Inferior parietal cortex (tissue), 1 donor: ENCODE measurements around the gene ARSD.
"Not testable (repeated sequence)": the region's sequence is repeated elsewhere in the genome, so short reads cannot be mapped to it uniquely, and the experiment has no call there.

ENCODE experiments used
- DNase-seq: peaks from one replicate; pipeline ENCODE4 v3.0.0-alpha.2; 2016; ENCODE audit errors: extremely low spot score

Gene ARSD

DNA sequence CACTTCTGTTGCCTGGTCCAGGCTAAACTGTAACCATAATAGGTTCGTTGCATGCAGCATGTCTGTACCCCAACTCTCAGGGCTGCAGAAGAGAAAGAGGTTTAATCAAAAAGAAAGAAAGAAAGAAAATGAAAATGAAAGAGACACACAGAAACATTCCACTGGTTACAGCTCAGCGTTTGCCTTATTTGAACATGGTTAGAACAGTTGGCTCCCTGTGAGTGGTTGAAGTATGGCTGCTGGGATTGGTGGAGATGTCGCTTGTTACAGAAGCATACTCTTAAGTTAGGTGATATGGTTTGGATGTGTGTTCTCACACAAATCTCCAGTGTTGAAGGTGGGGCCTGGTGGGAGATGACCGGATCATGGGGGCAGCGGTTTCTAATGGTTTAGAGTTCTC, 36.3 kb downstream of the ARSD start:
- DNase-seq = no peak

DNA sequence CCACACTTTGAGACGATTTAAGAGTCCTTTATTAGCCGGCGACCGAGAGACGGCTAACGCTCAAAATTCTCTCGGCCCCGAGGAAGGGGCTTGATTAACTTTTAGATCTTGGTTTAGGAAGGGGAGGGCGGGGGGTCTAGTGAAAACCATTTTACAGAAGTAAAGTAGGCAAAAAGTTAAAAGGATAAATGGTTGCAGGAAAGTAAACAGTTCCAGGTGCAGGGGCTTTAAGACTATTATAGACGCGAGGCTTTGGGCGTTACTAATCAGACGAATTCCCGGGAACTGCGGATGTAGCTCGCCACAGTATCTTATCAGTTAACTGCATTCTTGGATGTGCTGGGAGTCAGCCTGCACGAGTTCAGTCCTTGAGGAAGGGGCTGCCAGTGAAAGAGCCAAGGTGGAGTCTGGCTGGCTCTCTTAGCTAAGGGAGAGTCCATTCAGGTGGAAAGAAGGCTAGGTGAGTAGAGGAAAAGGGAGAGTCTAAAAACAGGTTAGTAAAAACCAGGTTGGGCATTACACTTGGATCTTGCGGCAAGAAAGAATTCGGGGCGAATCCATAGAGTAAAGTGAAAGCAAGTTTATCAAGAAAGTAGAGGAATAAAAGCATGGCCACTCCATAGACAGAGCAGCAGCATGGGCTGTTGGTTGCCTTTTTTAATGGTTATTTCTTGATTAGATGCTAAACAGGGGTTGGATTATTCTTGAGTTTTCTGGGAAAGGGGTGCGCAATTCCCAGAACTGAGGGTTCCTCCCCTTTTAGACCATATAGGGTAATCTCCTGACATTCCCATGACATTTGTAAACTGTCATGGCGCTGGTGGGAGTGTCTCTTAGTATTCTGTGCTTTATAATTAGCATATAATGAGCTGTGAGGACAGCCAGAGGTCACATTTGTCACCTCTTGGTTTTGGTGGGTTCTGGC, 38.3 kb downstream of the ARSD start:
- DNase-seq = not testable (repeated sequence)

DNA sequence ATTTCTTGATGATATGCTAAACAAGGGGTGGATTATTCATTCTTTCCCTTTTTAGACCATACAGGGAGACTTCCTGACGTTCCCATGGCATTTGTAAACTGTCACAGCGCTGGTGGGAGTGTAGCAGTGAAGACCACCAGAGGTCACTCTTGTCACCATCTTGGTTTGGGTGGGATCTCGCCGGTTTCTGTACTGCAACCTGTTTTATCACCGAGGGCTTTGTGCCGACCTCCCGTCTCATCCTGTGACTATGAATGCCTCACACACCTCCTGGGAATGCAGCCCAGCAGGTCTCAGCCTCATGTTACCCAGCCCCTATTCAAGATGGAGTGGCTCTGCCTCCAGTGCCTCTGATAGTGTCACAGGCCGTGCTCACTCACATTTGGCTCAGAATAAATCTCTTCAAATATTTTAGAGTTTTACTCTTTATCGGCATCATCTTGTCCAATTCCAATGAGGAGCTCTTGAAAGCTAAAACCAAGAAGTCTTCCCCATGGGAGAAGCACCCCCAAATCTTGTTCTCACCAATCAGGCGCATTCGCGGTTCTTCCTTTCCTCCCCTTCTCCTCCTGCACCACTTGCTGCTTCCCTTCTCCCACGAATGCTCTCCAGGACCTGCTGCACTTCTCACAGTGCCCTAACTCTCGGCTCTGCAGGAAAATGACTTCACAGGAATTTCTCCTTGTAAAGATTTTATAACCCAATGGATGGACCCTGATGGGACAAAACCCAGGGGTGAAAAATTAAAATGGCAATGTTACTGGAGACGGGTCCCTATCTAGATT, 39.2 kb downstream of the ARSD start:
- DNase-seq = not testable (repeated sequence)

GRCh38 chrX:2889045-2889605, 40.0 kb downstream of the ARSD start:
- DNase-seq = no peak

DNA sequence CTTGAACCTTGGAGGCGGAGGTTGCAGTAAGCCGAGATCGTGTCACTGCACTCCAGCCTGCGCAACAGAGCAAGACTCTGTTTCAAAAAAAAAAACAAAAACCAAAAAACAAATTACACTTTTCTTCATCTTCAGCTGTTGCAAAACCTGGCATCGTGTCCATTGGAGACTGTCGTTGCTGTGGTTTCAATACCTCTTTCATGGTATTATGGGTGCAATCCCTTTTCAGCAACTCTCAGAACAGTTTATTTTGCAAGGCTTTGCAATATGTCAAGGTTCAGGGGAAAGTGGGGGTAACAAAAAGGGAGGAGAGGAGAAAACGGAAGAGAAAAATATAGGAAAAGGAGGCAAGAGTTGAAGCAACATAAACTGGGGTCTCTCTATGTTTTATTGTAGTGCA, 40.8 kb downstream of the ARSD start:
- no peak for DNase-seq

DNA sequence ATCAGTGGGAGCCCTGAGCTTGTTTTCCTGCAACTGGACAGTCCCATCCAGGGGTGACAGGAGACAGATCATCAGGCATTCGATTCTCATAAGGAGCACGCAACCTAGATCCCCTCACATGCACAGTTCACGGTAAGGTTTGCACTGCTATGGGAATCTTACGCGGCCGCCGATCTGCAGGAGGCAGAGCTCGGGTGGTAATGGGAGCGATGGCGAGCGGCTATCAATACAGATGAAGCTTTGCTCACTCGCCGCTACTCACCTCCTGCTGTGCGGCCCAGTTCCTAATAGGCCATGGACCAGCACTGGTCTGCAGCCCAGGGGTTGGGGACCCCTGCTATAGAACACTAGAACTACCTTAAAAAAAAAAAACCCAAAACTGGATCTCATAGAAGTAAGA, 45.4 kb downstream of the ARSD start:
- no peak for DNase-seq

DNA sequence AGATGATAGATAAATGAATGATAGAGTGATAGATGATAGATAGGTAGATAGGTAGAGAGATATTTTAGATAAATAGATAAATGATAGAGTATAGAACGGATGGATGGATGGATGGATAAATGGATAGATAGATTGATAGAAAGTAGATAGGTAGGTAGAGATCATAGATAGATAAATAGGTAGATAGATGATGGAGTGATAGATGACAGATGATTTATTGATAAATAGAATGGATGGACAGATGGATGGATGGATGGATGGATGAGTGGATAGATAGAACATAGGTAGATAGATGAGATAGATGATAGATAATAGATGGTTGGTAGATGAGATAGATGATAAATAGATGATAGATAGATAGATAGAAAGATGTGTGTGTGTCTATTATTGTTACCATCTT, 49.5 kb downstream of the ARSD start:
- no peak for DNase-seq

DNA sequence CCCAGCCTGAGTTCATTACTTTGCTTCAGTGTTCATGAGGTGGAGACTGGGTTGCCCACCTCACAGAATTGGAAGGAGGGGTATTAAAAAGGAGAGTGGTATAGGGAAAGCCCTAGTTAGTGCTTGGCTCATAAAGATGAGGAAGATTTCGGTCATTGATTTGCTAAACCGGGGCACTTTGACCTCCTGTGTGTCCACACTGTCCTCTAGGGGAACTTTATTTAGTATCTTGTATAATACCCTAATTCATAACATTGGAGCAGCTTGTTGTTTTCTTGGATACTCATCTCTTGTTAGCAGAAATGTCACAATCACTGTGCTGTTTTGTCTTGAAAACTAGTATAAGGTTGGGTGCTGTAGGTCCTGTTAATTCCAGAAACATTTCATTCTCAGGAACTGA, 50.6 kb downstream of the ARSD start:
- DNase-seq = no peak

- no peak for DNase-seq
These were observed 53.2 kb downstream of the ARSD start for GRCh38 chrX:2875798-2876399.

GRCh38 chrX:2875136-2875481, 54.0 kb downstream of the ARSD start:
- no peak for DNase-seq

DNA sequence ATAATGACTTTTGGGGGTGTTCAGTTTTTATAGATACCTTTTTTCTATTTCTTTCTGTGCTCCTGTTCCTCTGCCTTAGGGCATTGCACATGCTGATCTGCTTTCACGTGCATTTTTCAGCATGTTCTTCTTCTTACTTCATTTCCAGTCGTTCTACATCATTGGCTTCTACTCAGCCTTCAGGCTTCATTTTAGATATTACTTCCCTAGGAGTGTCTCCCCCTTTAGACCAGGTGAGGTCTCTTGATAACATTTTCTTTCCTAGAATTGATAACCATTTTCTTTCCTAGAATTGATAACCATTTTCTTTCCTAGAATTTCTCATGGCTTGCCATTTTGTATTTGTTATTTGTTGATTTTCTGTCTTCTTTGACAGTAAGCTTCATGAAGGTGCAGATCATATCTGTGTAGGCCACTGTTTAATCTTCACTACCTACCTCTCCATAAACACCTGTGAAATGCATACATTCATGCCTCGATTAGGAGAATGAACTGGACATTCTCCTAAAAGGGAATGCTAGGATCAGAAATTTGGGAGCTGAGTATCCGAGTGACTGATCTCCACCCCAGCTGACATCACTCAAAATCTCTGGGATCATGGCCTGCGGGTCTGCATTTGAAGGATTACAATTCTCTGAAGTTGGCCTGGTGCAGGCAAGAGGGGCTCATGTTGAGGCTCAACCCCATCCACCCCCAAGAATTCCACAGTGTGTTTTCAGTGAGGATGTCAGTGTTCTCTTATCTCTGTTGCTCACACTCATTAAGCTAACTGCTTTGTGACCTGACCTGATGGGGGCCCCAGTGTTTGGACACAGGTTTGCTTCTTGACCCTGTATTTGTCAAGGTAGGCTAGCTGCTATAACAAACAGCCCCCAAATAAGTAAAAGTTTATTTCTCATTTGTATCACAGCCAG, 54.7 kb downstream of the ARSD start:
- no peak for DNase-seq

GRCh38 chrX:2872671-2873277, 56.4 kb downstream of the ARSD start:
- no peak for DNase-seq

GRCh38 chrX:2871831-2872230, 57.3 kb downstream of the ARSD start:
- no peak for DNase-seq

DNA sequence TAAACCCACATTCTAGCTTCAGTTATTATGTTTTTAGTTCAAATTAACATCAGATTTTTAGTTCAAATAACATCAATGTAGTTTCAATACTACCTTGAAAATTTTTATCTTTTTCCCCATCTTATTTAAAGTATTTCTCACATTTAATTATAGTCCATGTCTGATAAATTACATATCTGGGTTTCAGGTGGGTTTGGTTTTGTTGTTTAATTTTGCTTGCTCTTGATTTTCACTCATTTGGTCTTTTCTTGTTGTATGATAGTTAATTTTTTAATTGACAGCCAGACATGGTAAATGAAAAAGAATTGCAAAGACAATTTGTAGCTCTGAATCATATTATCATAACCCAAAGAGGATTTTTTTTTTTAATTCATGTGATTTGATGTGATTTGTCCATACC, 58.5 kb downstream of the ARSD start:
- DNase-seq = no peak

GRCh38 chrX:2867206-2867605, 61.9 kb downstream of the ARSD start:
- no peak for DNase-seq

- DNase-seq = no peak
These were observed 65.5 kb downstream of the ARSD start for GRCh38 chrX:2863646-2864045.

DNA sequence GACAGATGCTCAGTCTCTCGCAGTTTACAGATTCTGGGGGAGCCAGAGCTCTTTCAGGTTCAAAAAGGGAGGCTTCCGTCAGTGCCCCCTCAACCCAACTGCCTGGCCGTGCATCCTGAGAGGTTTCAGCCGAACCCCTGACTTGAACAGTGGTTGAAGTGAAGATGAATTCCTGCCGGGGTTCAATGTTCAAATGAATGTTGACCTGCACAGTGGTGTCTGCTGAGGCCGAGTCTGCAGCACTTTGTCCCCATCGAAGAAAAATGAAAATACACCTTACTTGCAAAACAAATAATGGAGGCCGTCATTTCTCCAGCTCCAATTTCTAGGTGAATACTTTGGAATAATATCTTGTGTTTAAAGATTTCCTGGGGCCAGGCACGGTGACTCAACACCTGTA, 66.7 kb downstream of the ARSD start:
- DNase-seq = no peak

DNA sequence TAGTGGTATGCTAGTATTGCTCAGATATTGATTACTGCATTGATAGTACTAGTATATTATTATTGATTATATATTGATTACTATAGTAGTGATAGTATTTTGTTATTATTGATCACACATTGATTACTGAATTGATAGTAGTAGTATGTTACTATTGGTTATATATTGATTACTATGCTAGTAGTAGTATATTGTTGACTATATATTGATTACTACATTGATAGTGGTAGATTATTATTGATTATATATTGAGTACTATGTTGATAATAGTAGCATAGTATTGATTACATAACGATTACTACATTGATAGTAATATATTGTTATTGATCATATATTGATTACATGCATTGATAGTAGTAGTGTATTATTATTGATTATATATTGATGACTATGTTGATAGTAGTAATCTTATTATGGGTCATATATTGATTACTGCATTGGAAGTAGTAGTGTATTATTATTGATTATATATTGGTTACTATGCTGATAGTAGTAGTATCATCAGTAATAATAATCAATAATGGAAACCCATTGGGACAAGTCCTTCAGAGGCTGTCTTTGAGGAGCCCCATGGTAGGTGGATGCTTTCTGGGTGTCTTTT, 69.8 kb downstream of the ARSD start:
- DNase-seq = no peak

- no peak for DNase-seq
These were observed 71.6 kb downstream of the ARSD start for GRCh38 chrX:2857566-2857965.

- DNase-seq = no peak
These were observed 73.4 kb downstream of the ARSD start for GRCh38 chrX:2855761-2856160.
